ENCODE measurements around the gene FAM110A.

The FAM110A gene

DNA sequence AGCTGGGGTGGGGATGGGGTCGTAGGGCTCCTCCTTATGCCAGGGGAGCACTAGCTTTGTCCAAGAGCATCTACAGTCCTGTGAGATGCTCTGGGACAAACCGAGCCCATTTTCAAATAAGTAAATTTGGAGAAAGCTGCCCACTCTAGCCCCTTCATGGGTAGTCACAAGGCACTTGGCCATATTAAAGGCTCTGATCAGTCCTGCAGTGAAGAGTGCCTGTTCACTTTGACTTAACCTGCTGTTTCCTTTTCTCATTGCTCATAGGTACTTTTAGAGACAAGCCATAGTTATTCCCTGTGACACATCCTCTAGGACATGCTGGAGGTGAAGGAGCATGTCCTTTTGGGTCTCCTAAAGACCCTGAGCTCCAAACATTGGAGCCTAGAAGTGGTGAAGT lies 38.4 kb downstream of the FAM110A start:
- Histone ChIP-seq H3K9me3 (ENCODE audit: insufficient read depth, low read depth, low read length) (no peaks in the 10 kb centered on the region), H3K79me2 (ENCODE audit: insufficient read depth, low read length) (no peaks in the 10 kb centered on the region), H3K4me2 (ENCODE audit: low read depth, low read length, poor library complexity, severe bottlenecking) (no peak overlapping the region), H3F3A (ENCODE audit: low read depth) (no peaks in the 10 kb centered on the region), H3K27me3 (ENCODE audit: insufficient read depth, low read length, poor library complexity, severe bottlenecking) (no peaks in the 10 kb centered on the region), H3K4me3 (ENCODE audit: low read length, poor library complexity, severe bottlenecking) (no peak overlapping the region), H3K9me2 (replicated peaks; ENCODE audit: low read depth, low read length) (no peaks in the 10 kb centered on the region), H3K4me1 (ENCODE audit: insufficient read depth, low read length, poor library complexity, severe bottlenecking) (no peaks in the 10 kb centered on the region), H2AFZ (ENCODE audit: low read length) (no peak overlapping the region), H3K9ac (ENCODE audit: low read depth, low read length, poor library complexity, severe bottlenecking) (no peak overlapping the region), H4K20me1 (ENCODE audit: insufficient read depth, low read length, poor library complexity, severe bottlenecking) (no peaks in the 10 kb centered on the region), H3K36me3 (ENCODE audit: insufficient read depth, low read length) (no peaks in the 10 kb centered on the region)
- TF ChIP-seq, protein P1, sequence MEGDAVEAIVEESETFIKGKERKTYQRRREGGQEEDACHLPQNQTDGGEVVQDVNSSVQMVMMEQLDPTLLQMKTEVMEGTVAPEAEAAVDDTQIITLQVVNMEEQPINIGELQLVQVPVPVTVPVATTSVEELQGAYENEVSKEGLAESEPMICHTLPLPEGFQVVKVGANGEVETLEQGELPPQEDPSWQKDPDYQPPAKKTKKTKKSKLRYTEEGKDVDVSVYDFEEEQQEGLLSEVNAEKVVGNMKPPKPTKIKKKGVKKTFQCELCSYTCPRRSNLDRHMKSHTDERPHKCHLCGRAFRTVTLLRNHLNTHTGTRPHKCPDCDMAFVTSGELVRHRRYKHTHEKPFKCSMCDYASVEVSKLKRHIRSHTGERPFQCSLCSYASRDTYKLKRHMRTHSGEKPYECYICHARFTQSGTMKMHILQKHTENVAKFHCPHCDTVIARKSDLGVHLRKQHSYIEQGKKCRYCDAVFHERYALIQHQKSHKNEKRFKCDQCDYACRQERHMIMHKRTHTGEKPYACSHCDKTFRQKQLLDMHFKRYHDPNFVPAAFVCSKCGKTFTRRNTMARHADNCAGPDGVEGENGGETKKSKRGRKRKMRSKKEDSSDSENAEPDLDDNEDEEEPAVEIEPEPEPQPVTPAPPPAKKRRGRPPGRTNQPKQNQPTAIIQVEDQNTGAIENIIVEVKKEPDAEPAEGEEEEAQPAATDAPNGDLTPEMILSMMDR (conservative IDR thresholded peaks at IDR 0.05; ENCODE audit: low read length): no peak
- no peak for TF ChIP-seq EZH2phosphoT487 (IDR thresholded peaks at IDR 0.05; ENCODE audit: borderline replicate concordance)

DNA sequence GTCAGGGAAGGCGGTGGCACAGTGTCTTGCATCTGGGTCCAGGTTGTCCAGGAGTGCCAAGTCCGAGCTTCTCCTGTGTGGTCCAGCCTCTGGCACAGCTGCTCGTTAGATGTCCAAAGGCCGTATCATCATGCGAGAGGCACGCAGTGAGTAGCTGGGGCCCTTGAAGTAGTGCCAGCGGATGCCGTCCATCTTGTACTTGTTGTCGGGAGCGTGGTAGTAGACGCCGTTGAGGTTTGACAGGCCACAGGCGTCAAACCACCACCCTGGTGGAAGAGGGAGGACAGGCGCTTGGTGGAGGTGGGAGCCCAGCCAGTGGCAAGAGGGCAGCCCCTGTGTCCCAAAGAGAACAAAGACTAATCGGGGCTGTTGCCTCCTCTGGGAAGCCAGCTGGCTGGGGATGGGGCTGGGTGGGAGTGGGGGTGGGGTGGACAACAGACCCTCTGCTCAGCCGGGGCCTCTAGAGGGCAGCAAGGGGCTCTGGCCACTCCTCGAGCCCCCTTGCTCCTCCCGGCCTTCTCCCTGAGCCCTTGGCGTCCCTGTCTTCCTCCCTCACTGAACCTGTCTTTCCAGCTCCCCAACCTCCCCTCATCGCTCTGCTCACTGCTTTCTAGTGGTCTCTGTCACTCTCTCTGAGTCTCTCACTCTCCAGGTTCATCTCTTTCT lies 39.5 kb downstream of the FAM110A start:
- no peaks in the 10 kb centered on the region for H3K79me2 ChIP-seq (ENCODE audit: insufficient read depth, low read length)
- no peak overlapping the region for H2AFZ ChIP-seq (ENCODE audit: low read length)
- no peak overlapping the region for H3K9ac ChIP-seq (ENCODE audit: low read depth, low read length, poor library complexity, severe bottlenecking)
- H3K4me3 ChIP-seq (ENCODE audit: low read length, poor library complexity, severe bottlenecking): no peak overlapping the region
- TF ChIP-seq, protein P1 (conservative IDR thresholded peaks at IDR 0.05; ENCODE audit: low read length): peak; percentile 34; the same call in 1 of the 2 replicates
- no peak for TF ChIP-seq EZH2phosphoT487 (IDR thresholded peaks at IDR 0.05; ENCODE audit: borderline replicate concordance)
- H3F3A ChIP-seq (ENCODE audit: low read depth): no peaks in the 10 kb centered on the region
- H3K27me3 ChIP-seq (ENCODE audit: insufficient read depth, low read length, poor library complexity, severe bottlenecking): no peaks in the 10 kb centered on the region
- no peak overlapping the region for H3K4me2 ChIP-seq (ENCODE audit: low read depth, low read length, poor library complexity, severe bottlenecking)
- no peaks in the 10 kb centered on the region for H3K9me3 ChIP-seq (ENCODE audit: insufficient read depth, low read depth, low read length)
- no peaks in the 10 kb centered on the region for H3K4me1 ChIP-seq (ENCODE audit: insufficient read depth, low read length, poor library complexity, severe bottlenecking)
- no peaks in the 10 kb centered on the region for H3K9me2 ChIP-seq (replicated peaks; ENCODE audit: low read depth, low read length)
- H4K20me1 ChIP-seq (ENCODE audit: insufficient read depth, low read length, poor library complexity, severe bottlenecking): no peaks in the 10 kb centered on the region
- no peaks in the 10 kb centered on the region for H3K36me3 ChIP-seq (ENCODE audit: insufficient read depth, low read length)

DNA sequence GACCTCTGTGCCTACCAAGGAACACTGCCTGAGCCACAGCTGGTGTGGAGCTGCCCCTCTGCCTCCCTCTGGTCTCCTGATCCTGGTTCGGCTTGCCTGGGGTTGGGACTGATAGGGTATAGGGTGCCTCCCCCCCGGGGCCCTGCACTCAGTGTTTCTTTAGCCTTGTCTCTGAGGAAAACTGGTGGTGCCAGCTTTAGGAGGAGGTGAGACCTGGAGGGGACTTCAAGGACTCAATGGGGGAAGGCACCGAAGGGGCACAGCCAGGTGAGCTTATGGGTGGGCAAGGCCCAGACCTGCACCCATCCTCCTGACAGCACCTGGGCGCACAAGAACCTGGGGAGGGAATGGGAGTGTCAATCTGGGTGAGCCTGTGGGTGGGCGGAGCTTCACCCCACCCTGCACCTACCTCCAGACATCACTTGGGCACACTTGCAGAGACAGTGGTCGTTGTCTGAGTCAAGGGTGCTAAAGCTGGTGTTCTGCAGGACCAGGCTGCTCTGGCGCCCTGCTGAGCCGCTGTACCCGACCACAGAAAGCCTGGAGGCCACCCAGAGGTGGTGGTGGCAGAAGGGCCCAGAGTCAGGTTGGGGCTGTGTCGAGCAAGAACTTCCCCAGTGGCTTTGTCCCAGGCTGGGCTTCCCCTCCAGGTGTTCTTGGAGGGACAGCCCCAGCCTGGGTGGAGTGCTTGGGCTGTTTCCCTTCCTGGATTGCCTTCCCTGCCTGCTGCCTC lies 40.5 kb downstream of the FAM110A start:
- no peaks in the 10 kb centered on the region for H3K4me1 ChIP-seq (ENCODE audit: insufficient read depth, low read length, poor library complexity, severe bottlenecking)
- H3K9me2 ChIP-seq (replicated peaks; ENCODE audit: low read depth, low read length): no peaks in the 10 kb centered on the region
- no peak overlapping the region for H3K4me3 ChIP-seq (ENCODE audit: low read length, poor library complexity, severe bottlenecking)
- no peak overlapping the region for H3K4me2 ChIP-seq (ENCODE audit: low read depth, low read length, poor library complexity, severe bottlenecking)
- no peak overlapping the region for H2AFZ ChIP-seq (ENCODE audit: low read length)
- no peaks in the 10 kb centered on the region for H3K9me3 ChIP-seq (ENCODE audit: insufficient read depth, low read depth, low read length)
- no peak for TF ChIP-seq EZH2phosphoT487 (IDR thresholded peaks at IDR 0.05; ENCODE audit: borderline replicate concordance)
- TF ChIP-seq, protein P1 (conservative IDR thresholded peaks at IDR 0.05; ENCODE audit: low read length): no peak
- no peak overlapping the region for H3K9ac ChIP-seq (ENCODE audit: low read depth, low read length, poor library complexity, severe bottlenecking)
- H3K27me3 ChIP-seq (ENCODE audit: insufficient read depth, low read length, poor library complexity, severe bottlenecking): no peaks in the 10 kb centered on the region
- no peaks in the 10 kb centered on the region for H4K20me1 ChIP-seq (ENCODE audit: insufficient read depth, low read length, poor library complexity, severe bottlenecking)
- no peaks in the 10 kb centered on the region for H3K79me2 ChIP-seq (ENCODE audit: insufficient read depth, low read length)
- H3K36me3 ChIP-seq (ENCODE audit: insufficient read depth, low read length): no peaks in the 10 kb centered on the region
- H3F3A ChIP-seq (ENCODE audit: low read depth): no peaks in the 10 kb centered on the region
